HG02981 (cell line): Measurements from ENCODE around the gene FAM20C.
"Not testable (repeated sequence)": the region's sequence is repeated elsewhere in the genome, so short reads cannot be mapped to it uniquely, and the experiment has no call there.

Experiments
- ATAC-seq: cut with Tn5 transposase; IDR thresholded peaks from one replicate; pipeline ENCODE4 v1.9.1; 2021; ENCODE audit warnings: mild to moderate bottlenecking, moderate library complexity; ENCODE audit not compliant: unreplicated experiment

The FAM20C gene

GRCh38 chr7:190196-190595 lies 2.2 kb upstream of the FAM20C start:
- ATAC-seq: no peak

- no peak for ATAC-seq
These were observed 1.0 kb upstream of the FAM20C start for GRCh38 chr7:191105-191980.

GRCh38 chr7:192701-193480 lies 520 bp downstream of the FAM20C start:
- ATAC-seq: no peak

GRCh38 chr7:193481-194251 lies 1.3 kb downstream of the FAM20C start:
- no peak for ATAC-seq

- no peak for ATAC-seq
These were observed 2.1 kb downstream of the FAM20C start for GRCh38 chr7:194252-195009.

- no peak for ATAC-seq
These were observed 2.8 kb downstream of the FAM20C start for GRCh38 chr7:195010-195829.

GRCh38 chr7:195830-196128 lies 3.4 kb downstream of the FAM20C start:
- no peak for ATAC-seq

- ATAC-seq: no peak
These were observed 3.9 kb downstream of the FAM20C start for GRCh38 chr7:196283-196682.

- ATAC-seq: no peak
These were observed 4.5 kb downstream of the FAM20C start for GRCh38 chr7:196778-197321.

GRCh38 chr7:197413-198335 lies 5.3 kb downstream of the FAM20C start:
- no peak for ATAC-seq

- ATAC-seq: no peak
These were observed 7.3 kb downstream of the FAM20C start for GRCh38 chr7:199483-200249.

- ATAC-seq: no peak
These were observed 7.9 kb downstream of the FAM20C start for GRCh38 chr7:200290-200689.

- no peak for ATAC-seq
These were observed 8.3 kb downstream of the FAM20C start for GRCh38 chr7:200704-201103.

- no peak for ATAC-seq
These were observed 12.0 kb downstream of the FAM20C start for GRCh38 chr7:204326-204725.

- no peak for ATAC-seq
These were observed 13.0 kb downstream of the FAM20C start for GRCh38 chr7:205115-206010.

- not testable (repeated sequence) for ATAC-seq
These were observed 14.0 kb downstream of the FAM20C start for GRCh38 chr7:206351-206750.
